ENCODE measurements around the gene DTWD2.
"Not testable (repeated sequence)": the region's sequence is repeated elsewhere in the genome, so short reads cannot be mapped to it uniquely, and the experiment has no call there.

The DTWD2 gene

DNA sequence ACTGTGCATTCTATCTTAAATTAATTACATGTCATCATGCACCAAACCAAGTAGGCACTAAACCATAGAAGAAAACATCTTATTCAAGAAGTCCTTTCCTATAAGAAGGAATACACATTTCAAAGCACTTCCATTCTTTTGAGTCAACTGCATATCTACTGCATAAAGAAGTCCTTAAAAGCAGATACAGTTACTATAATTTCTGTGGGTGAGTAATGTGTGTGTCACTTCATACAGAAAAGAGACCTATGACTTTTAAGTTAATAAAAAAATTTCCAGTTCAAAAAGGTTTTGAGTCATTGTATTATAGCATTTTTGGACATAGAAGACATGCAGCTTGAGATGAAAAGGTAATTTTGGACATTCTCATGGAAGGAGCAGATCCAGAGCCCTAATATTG, 125.0 kb downstream of the DTWD2 start:
- DNase-seq (ENCODE audit: low read depth): no peak

DNA sequence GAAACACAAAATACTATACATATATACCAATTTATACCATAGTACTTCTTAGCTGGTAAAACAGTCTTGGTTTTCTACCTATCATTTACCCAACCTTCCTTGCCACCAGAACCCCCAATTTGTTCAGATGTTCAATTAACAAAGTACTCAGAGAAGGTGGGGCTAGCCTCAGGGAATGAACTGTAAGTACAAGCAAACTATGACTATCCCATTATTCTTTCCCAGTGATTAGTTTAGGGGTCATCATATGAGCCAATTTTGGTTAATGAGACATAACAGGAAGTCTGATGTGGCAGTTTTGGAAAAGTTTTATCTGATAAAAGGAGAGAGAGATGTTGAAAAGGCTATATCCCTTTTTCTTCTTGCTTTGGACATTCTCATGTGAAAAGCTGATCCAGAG, 125.8 kb downstream of the DTWD2 start:
- no peak for DNase-seq (ENCODE audit: low read depth)

DNA sequence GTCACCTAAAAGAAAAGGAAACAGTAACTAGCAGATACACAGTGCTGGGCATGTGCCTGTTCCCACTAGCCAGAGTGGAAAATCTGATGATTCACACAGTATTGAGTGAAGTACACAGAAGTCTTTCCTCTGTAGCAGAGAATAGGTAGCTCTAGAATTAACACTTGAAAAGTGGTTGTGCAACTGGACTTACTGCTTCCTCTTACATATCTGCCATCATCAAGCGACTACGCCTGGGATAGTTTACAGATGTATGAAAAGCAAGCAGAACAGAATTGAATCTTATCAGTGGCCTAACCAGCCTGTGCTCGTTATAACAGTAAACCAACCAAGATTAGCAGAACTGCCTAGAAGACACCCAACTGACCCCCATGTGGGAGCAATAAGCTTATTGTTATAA, 130.6 kb downstream of the DTWD2 start:
- no peak for DNase-seq (ENCODE audit: low read depth)

- no peak for DNase-seq (ENCODE audit: low read depth)
Observed at GRCh38 chr5:118854819-118855218, 133.5 kb downstream of the DTWD2 start.

GRCh38 chr5:118851785-118852184, 136.6 kb downstream of the DTWD2 start:
- not testable (repeated sequence) for DNase-seq (ENCODE audit: low read depth)

DNA sequence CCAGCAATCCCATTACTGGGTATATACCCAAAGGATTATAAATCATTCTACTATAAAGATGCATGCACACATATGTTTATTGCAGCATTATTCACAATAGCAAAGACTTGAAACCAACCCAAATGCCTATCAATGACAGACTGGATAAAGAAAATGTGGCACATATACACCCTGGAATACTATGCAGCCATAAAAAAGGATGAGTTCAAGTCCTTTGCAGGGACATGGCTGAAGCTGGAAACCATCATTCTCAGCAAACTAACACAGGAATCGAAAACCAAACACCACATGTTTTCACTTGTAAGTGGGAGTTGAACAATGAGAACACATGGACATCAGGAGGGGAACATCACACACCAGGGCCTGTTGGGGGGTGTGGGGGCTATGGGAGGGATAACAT, 138.8 kb downstream of the DTWD2 start:
- DNase-seq (ENCODE audit: low read depth): not testable (repeated sequence)

GRCh38 chr5:118844351-118844750, 144.0 kb downstream of the DTWD2 start:
- no peak for DNase-seq (ENCODE audit: low read depth)

DNA sequence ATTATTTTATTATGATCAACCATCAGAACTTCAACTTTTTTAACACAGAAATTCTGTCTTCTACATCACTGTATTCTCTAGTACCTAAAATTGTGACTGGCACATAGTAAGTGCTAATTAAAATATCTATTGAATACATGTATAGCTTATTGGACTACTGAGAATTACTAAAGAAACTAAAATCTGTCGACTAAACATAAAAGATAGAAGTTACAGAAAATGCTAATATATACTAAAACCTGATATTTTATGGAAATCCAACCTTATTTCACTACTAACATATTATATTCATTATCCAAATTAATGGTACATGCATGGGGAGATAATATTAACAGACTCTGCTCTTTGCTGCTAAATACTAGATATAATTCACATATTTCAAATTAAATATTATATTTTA, 153.6 kb downstream of the DTWD2 start:
- DNase-seq (ENCODE audit: low read depth): no peak

DNA sequence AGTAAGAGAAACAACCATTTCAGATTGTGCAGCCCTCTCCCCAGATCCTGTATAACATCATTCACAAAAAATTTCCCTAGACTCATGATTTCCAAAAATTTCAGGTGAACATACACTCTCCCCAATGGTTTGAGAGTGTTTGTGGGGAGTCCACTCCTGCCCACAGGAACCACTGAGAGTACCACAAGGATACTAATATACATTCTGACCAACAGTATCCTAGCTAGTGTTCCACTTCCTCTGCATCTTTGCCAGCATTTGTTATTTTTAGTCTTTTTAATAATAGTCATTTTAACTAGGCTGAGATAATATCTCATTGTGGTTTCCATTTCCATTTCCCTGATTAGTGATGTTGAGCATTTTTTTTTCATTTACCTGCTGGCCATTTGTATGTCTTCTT, 155.4 kb downstream of the DTWD2 start:
- DNase-seq (ENCODE audit: low read depth): no peak

DNA sequence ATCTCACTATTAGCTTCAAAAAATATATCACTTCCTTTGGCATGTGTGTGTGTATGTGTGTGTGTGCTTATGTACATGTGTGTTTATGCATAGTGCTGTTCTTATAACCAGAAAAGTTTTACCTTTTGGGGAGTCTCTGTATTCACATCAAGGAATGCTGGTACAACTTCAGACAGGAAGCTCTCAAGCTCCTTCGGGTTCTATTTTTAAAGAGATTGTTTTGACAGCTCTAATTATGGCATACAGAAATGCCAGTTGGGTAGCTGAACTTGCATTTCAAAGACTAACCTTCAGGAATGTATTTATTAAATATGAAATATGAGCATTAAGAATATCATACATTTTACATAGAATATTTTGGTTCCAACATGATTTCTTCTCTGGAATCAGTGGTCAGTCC, 163.1 kb downstream of the DTWD2 start:
- DNase-seq (ENCODE audit: low read depth): no peak

DNA sequence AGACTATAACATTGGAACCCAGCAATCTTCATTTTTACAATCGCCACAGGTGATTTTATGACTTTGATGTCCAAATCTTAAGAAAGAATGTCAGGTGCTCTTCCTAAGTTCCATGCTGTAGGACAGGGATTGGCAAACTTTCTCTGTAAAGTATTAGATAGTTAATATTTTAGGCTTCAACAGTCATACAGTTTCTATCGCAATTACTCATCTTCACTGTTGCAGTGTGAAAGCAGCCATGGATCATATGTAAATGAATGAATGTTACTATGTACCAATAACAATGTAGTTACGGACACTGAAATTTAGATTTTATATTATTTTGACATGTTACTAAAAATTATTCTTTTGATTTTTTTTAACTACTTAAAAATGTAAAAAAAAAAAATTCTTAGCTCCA, 169.7 kb downstream of the DTWD2 start:
- DNase-seq (ENCODE audit: low read depth): no peak

DNA sequence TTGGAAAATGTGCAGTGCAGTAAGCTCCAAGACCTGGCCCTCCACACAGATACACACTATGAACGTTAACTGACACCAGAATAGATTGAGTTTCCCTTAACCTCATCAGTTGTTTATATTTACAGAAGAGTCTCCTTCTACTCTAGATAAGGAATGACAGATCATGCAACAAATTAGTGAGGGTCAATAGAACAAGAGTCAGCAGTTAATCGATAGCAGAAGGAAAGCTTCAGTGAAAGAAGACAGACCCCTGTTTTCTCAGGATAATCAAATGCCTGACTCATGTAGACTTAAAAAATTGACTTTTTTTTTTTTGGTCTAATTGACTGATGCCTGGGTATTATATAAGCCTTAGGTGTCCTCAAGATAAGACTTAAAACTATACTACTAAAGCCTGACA, 179.9 kb downstream of the DTWD2 start:
- no peak for DNase-seq (ENCODE audit: low read depth)

GRCh38 chr5:118806571-118806970, 181.8 kb downstream of the DTWD2 start:
- no peak for DNase-seq (ENCODE audit: low read depth)

DNA sequence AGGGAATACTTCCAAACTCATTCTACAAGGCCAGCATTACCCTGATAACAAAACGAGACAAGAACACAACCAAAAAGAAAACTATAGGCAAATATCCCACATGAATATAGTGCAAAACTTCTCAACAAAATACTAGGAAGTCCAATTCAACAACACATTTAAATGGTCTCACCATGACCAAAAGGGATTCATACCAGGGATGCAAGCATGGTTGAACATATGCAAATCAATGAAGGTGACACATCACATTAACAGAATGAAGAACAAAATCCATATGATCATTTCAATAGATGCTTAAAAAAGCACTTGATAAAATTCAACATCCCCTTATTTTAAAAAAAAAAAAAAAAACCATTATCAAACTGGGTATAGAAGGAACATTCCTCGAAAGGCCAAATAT, 186.0 kb downstream of the DTWD2 start:
- DNase-seq (ENCODE audit: low read depth): no peak

GRCh38 chr5:118796081-118796480, 192.3 kb downstream of the DTWD2 start:
- DNase-seq (ENCODE audit: low read depth): no peak

GRCh38 chr5:118794281-118794680, 194.1 kb downstream of the DTWD2 start:
- DNase-seq (ENCODE audit: low read depth): no peak

- DNase-seq (ENCODE audit: low read depth): no peak
Observed at GRCh38 chr5:118793652-118794051, 194.7 kb downstream of the DTWD2 start.

DNA sequence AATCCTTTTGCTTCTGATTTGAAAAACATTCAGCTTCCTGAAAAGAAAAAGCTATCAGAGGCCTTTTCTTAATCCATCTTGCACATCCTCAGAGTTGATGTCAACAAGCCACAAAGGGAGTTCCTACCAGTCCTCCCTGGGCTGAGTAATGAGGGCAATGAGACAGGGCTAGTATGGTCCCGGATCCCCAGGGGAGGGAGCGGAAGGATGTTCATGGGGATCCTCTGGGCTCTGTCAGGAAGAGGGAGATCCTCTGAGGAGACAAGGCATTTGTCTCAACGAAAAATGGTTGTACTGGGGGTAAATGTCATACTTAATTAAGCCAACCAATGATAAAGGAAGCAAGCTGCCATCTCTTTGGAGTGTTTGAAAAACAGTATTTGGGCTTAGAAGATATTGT, 195.3 kb downstream of the DTWD2 start:
- no peak for DNase-seq (ENCODE audit: low read depth)

DNA sequence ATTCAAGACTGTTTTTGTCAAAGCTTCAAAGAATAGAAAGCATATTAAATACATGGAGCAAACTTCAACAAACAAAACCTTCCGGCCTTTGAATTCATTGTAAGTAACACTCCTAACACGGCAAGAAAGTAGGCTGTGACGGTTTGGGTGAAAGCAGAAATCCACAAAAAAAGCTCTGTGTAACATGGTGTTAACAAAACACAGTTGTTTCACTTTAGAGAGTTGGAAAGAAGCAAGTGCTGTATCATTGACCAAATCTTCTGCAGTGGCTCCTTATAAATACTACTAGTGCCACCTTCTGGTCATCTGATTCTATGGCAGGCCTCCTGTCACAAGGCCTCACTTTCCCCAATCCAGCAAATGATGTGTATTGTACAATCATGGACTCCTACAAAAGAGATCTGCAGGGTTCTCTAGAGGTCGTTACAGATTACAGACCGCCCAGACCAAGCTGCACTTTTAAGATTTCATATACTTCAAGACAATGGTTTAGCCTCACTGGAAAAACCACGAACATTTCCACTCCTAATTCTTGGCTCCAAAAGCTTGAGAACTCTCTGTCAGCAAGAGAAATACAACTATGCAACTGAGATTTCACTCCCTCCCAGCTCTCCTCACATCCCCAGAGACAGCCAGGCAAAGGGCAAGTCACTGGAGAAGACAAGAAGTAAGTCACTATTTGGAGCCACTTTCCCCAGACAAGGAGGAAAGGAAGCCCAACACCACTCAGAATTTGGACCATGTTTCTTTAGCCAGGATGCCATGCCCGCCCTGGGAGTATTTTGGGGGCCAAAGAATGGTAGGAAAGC, 196.2 kb downstream of the DTWD2 start:
- DNase-seq (ENCODE audit: low read depth): no peak

- no peak for DNase-seq (ENCODE audit: low read depth)
Observed at GRCh38 chr5:118789366-118789765, 199.0 kb downstream of the DTWD2 start.

DNA sequence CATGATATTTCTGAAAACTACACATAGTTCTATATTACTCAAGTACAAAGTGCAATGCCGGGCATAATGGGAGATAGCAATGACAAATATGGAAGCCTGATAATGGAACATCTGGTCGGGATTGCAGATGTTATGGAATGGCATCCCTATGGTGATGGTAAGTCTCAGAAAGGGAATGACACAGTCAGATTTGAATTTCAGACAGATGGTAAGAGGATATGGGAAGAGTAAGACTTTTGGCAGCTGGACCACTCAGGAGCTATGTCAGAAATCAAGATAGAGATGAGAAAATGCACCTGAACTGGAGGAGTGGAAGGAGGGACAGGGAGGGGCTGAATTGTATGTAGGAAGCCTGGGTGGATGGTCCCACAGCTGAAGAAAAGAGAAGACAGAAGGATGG, 200.0 kb downstream of the DTWD2 start:
- DNase-seq (ENCODE audit: low read depth): no peak

All from T-helper 22 cell (primary cell).